Motor neuron (in vitro differentiated cells): ENCODE data around the gene TXNRD2. TPM values are rescaled to one million over a fixed set of nuclear protein-coding genes. Genes with fewer than 3 reads are reported as not detected.
A peak's percentile ranks its signal among the peaks of the same experiment; 100 is the strongest.

Experiments
- ATAC-seq, 8 experiments: fragments of 200-7000 bp; cut with Tn5 transposase; replicated peaks in 6 of 8; 2 replicates each; pipeline ENCODE4 v1.8.0; 2021; ENCODE audit warnings: mild to moderate bottlenecking in 8 of 8, moderate library complexity in 8 of 8
- H3K27ac ChIP-seq, 2 donors: fragments of 250-450 bp; sonication (Bioruptor Pico); 2 replicates each; pipeline ENCODE4 v1.9.0; 2021; ENCODE audit warnings: antibody characterized with exemption in 2 of 2, mild to moderate bottlenecking in 2 of 2, moderate library complexity in 1 of 2
- H3K4me1 ChIP-seq, 2 donors: fragments of 250-450 bp; sonication (Bioruptor Pico); replicated peaks in 1 of 2; 2 replicates each; pipeline ENCODE4 v1.6.1; 2021; ENCODE audit warnings: antibody characterized with exemption in 2 of 2, mild to moderate bottlenecking in 2 of 2, moderate library complexity in 1 of 2
- H3K4me3 ChIP-seq, 5 donors: fragments of 250-450 bp; sonication (Bioruptor Pico); 2 replicates each; pipeline ENCODE4 v1.9.0; 2021; ENCODE audit warnings: antibody characterized with exemption in 5 of 5, mild to moderate bottlenecking in 5 of 5, moderate library complexity in 4 of 5
- WGBS, 10 experiments: fragments of 450-650 bp; shearing (Covaris generic); methylation state at CpG; one replicate each; pipeline ENCODE4 v1.0.0; 2022; 5-methylcytosine and 5-hydroxymethylcytosine counted together
- in situ Hi-C, 9 experiments: fragments of 400-800 bp; cut with MboI; loops; one replicate each; pipeline ENCODE4 v1.15.0; 2021; ENCODE audit warnings: low sequenced_read_pairs in 9 of 9, low pct_unique_long_range_greater_than_20kb in 2 of 9; ENCODE audit not compliant: unreplicated experiment in 9 of 9
- total RNA-seq, 8 experiments: library from RNA; unstranded; fragments of 300-600 nt; gene quantifications; 2 replicates each; pipeline versions ENCODE4 v1.2.3 to v1.2.4, GENCODE V29; 2022

The TXNRD2 gene
- total RNA-seq, 8 experiments from 2014 or later, result 2.4 to 33.9 (median 9.9) TPM

GRCh38 chr22:19961201-19961580, 19.6 kb upstream of the TXNRD2 start:
- in situ Hi-C loops, result no loop called here
- Histone ChIP-seq H3K27ac (no peak overlapping the region), H3K4me1 (peaks cover 40 to 42% of the 10 kb centered on the region in 2 donors), H3K4me3 (no peak overlapping the region)
- 57 to 100% (median 87%) methylated on average over 1 to 3 of the region's 9 CpGs; no CpG with 5 or more reads in 2 of the 10 experiments for WGBS, 10 experiments
- ATAC-seq, result no peak

- H3K4me1 ChIP-seq, result peaks cover 40 to 42% of the 10 kb centered on the region in 2 donors
- ATAC-seq, result no peak
Measured at GRCh38 chr22:19960491-19961200, 19.0 kb upstream of the TXNRD2 start.

GRCh38 chr22:19959587-19960490, 18.2 kb upstream of the TXNRD2 start:
- H3K27ac ChIP-seq, result peak overlapping the region; percentile 61 to 70
- H3K4me1 ChIP-seq, result peaks cover 40 to 42% of the 10 kb centered on the region in 2 donors
- WGBS, 10 experiments, result 17 to 100% (median 64%) methylated on average over 1 of the region's 13 CpGs; no CpG with 5 or more reads in 4 of the 10 experiments
- in situ Hi-C loops, result loop anchor here in 1 of 9 experiments (10.0 kb wide), 1 partner anchor 55 kb away; the partner anchor contains the start of gene ARVCF
- peak overlapping the region in 3 of 5 donors; percentile 11 to 36 (median 36) for H3K4me3 ChIP-seq
- ATAC-seq, result peak in 6 of 8 experiments; percentile 2 to 56 (median 32)

More at GRCh38 chr22:19960491-19961200, 19.0 kb upstream of the TXNRD2 start:
- WGBS, 10 experiments, result 65 to 95% (median 85%) methylated on average over 1 to 5 of the region's 12 CpGs; no CpG with 5 or more reads in 4 of the 10 experiments
- Histone ChIP-seq H3K27ac (peak overlapping the region in 1 of 2 donors; percentile 61), H3K4me3 (no peak overlapping the region)
- in situ Hi-C loops, result no loop called here

- peak overlapping the region; percentile 76 to 79 for H3K27ac ChIP-seq
- H3K4me3 ChIP-seq, result peak overlapping the region; percentile 11 to 36 (median 21)
- H3K4me1 ChIP-seq, result peaks cover 40 to 42% of the 10 kb centered on the region in 2 donors
- in situ Hi-C loops, result loop anchor here in 1 of 9 experiments (10.0 kb wide), 1 partner anchor 56 kb away; the partner anchor contains the start of gene ARVCF
- peak; percentile 36 to 86 (median 83) for ATAC-seq
- 10 to 29% methylated on average over 8 of the region's 30 CpGs; no CpG with 5 or more reads in 8 of the 10 experiments for WGBS, 10 experiments
Measured at GRCh38 chr22:19959043-19959586, 17.5 kb upstream of the TXNRD2 start.

GRCh38 chr22:19958083-19959042, 16.7 kb upstream of the TXNRD2 start:
- WGBS, 10 experiments, result 12 to 100% (median 79%) methylated on average over 2 to 8 of the region's 19 CpGs
- Histone ChIP-seq H3K27ac (peak overlapping the region; percentile 76 to 79), H3K4me1 (peaks cover 40 to 42% of the 10 kb centered on the region in 2 donors), H3K4me3 (peak overlapping the region in 4 of 5 donors; percentile 18 to 36 (median 28))
- ATAC-seq, result peak in 1 of 8 experiments; percentile 0
- in situ Hi-C loops, result loop anchor here in 1 of 9 experiments (10.0 kb wide), 1 partner anchor 56 kb away; the partner anchor contains the start of gene ARVCF

- 73 to 100% (median 88%) methylated on average over 1 to 7 of the region's 9 CpGs; no CpG with 5 or more reads in 4 of the 10 experiments for WGBS, 10 experiments
- H3K4me3 ChIP-seq, result no peak overlapping the region
- in situ Hi-C loops, result loop anchor here in 1 of 9 experiments (10.0 kb wide), 1 partner anchor 57 kb away; the partner anchor contains the start of gene ARVCF
- H3K4me1 ChIP-seq, result peaks cover 33 to 36% of the 10 kb centered on the region in 2 donors
- H3K27ac ChIP-seq, result no peak overlapping the region
- ATAC-seq, result no peak
Measured at GRCh38 chr22:19957445-19957844, 15.8 kb upstream of the TXNRD2 start.

GRCh38 chr22:19955241-19956128, 13.9 kb upstream of the TXNRD2 start:
- H3K4me1 ChIP-seq, result peaks cover 19 to 25% of the 10 kb centered on the region in 2 donors
- ATAC-seq, result no peak
- no peak overlapping the region for H3K27ac ChIP-seq
- in situ Hi-C loops, result loop anchor here in 1 of 9 experiments (10.0 kb wide), 1 partner anchor 59 kb away; the partner anchor contains the start of gene ARVCF
- no peak overlapping the region for H3K4me3 ChIP-seq
- 17 to 100% (median 92%) methylated on average over 1 to 9 of the region's 19 CpGs; no CpG with 5 or more reads in 2 of the 10 experiments for WGBS, 10 experiments

- H3K4me3 ChIP-seq, result no peak overlapping the region
- H3K27ac ChIP-seq, result peak overlapping the region in 1 of 2 donors; percentile 53
- ATAC-seq, result peak in 5 of 8 experiments; percentile 11 to 81 (median 57)
- WGBS, 10 experiments, result 54 to 100% (median 82%) methylated on average over 1 to 12 of the region's 13 CpGs; no CpG with 5 or more reads in 1 of the 10 experiments
- in situ Hi-C loops, result loop anchor here in 1 of 9 experiments (10.0 kb wide), 1 partner anchor 63 kb away; the partner anchor contains the start of gene ARVCF
- H3K4me1 ChIP-seq, result peaks cover 9 to 15% of the 10 kb centered on the region in 2 donors
Measured at GRCh38 chr22:19951346-19951745, 9.7 kb upstream of the TXNRD2 start.

GRCh38 chr22:19948057-19948760, 6.6 kb upstream of the TXNRD2 start:
- H3K27ac ChIP-seq, result no peak overlapping the region
- H3K4me3 ChIP-seq, result no peak overlapping the region
- in situ Hi-C loops, result no loop called here
- ATAC-seq, result no peak
- peaks cover 19 to 24% of the 10 kb centered on the region in 2 donors for H3K4me1 ChIP-seq
- 55 to 93% (median 76%) methylated on average over 2 to 9 of the region's 9 CpGs; no CpG with 5 or more reads in 3 of the 10 experiments for WGBS, 10 experiments
